ENCODE results near the gene RILPL1.

GRCh38 chr12:123421314-123421713, 112.2 kb downstream of the RILPL1 start:
- TF ChIP-seq, protein P1, sequence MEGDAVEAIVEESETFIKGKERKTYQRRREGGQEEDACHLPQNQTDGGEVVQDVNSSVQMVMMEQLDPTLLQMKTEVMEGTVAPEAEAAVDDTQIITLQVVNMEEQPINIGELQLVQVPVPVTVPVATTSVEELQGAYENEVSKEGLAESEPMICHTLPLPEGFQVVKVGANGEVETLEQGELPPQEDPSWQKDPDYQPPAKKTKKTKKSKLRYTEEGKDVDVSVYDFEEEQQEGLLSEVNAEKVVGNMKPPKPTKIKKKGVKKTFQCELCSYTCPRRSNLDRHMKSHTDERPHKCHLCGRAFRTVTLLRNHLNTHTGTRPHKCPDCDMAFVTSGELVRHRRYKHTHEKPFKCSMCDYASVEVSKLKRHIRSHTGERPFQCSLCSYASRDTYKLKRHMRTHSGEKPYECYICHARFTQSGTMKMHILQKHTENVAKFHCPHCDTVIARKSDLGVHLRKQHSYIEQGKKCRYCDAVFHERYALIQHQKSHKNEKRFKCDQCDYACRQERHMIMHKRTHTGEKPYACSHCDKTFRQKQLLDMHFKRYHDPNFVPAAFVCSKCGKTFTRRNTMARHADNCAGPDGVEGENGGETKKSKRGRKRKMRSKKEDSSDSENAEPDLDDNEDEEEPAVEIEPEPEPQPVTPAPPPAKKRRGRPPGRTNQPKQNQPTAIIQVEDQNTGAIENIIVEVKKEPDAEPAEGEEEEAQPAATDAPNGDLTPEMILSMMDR (IDR thresholded peaks at IDR 0.05 in 2 of 3, conservative IDR thresholded peaks at IDR 0.05 in 1 of 3; ENCODE audit: control insufficient read depth in 2 of 3, extremely low read depth in 1 of 3, insufficient read depth in 1 of 3, low read depth in 3 of 3, low read length in 3 of 3), result 0 out of 6 replicates have a peak, but pooled peaks of 1 of the 3 experiments have one; percentile 2
- no peak for TF ChIP-seq MXI1 (IDR thresholded peaks at IDR 0.05; ENCODE audit: low read depth, low read length)
- TF ChIP-seq, protein P2, sequence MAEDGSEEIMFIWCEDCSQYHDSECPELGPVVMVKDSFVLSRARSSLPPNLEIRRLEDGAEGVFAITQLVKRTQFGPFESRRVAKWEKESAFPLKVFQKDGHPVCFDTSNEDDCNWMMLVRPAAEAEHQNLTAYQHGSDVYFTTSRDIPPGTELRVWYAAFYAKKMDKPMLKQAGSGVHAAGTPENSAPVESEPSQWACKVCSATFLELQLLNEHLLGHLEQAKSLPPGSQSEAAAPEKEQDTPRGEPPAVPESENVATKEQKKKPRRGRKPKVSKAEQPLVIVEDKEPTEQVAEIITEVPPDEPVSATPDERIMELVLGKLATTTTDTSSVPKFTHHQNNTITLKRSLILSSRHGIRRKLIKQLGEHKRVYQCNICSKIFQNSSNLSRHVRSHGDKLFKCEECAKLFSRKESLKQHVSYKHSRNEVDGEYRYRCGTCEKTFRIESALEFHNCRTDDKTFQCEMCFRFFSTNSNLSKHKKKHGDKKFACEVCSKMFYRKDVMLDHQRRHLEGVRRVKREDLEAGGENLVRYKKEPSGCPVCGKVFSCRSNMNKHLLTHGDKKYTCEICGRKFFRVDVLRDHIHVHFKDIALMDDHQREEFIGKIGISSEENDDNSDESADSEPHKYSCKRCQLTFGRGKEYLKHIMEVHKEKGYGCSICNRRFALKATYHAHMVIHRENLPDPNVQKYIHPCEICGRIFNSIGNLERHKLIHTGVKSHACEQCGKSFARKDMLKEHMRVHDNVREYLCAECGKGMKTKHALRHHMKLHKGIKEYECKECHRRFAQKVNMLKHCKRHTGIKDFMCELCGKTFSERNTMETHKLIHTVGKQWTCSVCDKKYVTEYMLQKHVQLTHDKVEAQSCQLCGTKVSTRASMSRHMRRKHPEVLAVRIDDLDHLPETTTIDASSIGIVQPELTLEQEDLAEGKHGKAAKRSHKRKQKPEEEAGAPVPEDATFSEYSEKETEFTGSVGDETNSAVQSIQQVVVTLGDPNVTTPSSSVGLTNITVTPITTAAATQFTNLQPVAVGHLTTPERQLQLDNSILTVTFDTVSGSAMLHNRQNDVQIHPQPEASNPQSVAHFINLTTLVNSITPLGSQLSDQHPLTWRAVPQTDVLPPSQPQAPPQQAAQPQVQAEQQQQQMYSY (CRISPR knock-in tag; IDR thresholded peaks at IDR 0.05), result no peak
- no peak for TF ChIP-seq BACH1 (IDR thresholded peaks at IDR 0.05; ENCODE audit: borderline replicate concordance)
- no peak for TF ChIP-seq TCF7 (IDR thresholded peaks at IDR 0.05; ENCODE audit: borderline replicate concordance)
- no peak for TF ChIP-seq TBL1XR1 (IDR thresholded peaks at IDR 0.05; ENCODE audit: low read depth, low read length)
- no peak for TF ChIP-seq CBFB (IDR thresholded peaks at IDR 0.05; ENCODE audit: low read depth)
- no peak for TF ChIP-seq HDAC6 (IDR thresholded peaks at IDR 0.05; ENCODE audit: unreplicated experiment)
- no peak for TF ChIP-seq BHLHE40 (IDR thresholded peaks at IDR 0.05; ENCODE audit: borderline replicate concordance in 1 of 2, low read depth in 2 of 2, low read length in 1 of 2)
- TF ChIP-seq JUND (IDR thresholded peaks at IDR 0.05; ENCODE audit: low read depth, low read length), result no peak
- no peak for TF ChIP-seq ESRRA (IDR thresholded peaks at IDR 0.05; ENCODE audit: low read length)
- TF ChIP-seq EZH2 (IDR thresholded peaks at IDR 0.05; ENCODE audit: borderline replicate concordance, control insufficient read depth, low read depth, low read length), result no peak

Measured in GM12878 (cell line).